HG03108 (cell line): ENCODE data around the gene E2F8.

Experiments
- ATAC-seq: cut with Tn5 transposase; IDR thresholded peaks from one replicate; pipeline ENCODE4 v1.9.1; 2021; ENCODE audit warnings: moderate library complexity; ENCODE audit not compliant: unreplicated experiment

Gene E2F8

DNA sequence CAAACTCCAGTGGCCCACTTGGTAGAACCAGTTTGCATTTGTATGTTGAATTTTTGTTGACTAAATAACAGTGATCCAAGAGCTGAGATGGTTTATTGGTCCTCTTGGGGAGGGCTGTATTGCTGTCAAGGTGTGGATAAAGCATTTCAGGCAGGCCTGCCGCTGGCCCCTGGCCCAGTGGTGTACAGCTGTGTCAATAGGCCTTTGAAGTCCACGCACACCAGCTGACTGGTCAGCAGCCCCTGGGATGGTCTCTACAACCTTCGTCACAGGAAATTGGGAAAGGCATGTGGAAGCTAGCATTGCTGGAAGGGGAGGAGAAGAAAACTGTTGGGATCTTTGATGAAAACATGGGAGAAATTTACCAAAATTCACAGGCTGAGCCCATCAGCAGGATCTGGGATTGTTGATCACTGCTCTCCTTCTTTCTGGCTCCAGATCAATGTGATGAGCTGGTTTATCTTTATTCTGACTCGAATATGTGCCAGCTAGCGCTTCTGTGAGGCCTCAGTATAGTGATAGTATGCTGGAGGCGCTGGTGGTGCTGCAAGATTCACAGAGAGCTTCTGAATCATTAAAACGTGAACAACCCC is 12.5 kb upstream of the E2F8 start:
- ATAC-seq, result no peak

DNA sequence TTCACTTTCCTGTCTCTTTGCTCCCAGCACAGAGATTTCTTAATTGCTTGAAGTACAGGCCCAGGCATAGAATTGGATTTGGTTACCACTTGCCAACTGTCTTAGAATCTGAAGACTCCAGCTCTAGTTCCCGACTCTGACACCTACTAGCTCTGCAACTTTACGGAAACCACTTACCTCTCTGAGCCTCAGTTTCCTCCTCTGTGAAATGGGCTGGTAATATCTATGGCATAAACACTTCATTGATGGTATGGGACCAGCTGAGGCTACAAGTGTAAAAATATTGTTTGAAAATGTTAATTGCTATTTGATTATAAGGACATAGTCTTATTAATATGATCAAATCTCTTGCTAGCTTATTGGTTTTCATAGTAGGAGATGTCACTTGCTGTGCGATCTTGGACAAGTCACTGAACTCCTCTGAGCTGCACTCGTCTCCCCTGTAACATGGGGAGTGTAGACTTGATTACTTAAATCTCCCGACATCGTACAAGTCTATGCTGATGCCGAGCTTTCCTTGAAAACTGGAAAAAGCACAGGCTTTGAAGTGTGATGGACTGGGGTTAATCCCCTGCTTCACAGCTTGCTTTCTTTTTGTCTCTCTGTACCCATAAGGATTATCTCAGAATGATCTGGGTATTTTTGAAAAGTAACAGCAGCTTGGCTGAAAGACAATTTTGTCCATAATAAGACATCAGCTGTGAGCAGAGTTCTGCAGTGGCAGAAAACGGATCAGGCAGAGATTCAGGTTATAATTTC is 11.8 kb upstream of the E2F8 start:
- no peak for ATAC-seq

DNA sequence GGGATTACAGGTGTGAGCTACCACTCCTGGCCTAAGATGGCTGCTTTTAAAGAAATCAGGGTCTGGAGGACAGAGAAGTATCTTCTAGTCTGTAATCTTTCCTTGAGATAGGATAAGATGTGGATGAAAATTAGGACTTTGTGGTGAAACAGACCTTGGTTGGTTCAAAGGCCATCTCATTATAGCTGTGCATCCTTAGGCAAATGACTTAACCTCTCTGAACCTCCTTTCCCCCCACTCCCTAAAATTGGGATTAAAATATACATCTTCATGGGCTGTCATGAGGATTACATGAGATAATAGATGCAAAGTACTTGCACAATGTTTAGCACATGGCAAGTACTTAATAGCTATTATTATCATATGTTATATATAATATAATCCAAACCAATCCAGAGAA is 10.8 kb upstream of the E2F8 start:
- no peak for ATAC-seq

DNA sequence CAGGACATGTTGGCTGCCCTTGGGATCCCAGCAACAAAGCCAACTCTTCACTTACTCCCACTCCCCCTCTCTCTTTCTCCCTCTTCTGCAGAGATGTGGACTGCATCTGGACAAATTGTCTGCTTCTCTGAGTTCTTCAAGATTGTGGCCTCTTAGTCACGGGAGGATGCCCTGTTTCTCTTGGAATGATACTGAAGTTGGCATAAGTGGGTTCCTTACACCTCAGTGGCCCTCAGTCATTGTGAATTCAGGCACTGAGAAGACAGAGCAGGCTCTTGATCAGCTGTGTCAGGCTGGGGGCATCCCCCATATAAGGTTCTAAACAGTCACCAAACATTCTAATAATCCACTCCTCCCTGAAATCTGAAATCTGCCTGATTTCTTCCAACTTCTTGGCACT is 6.1 kb upstream of the E2F8 start:
- no peak for ATAC-seq

DNA sequence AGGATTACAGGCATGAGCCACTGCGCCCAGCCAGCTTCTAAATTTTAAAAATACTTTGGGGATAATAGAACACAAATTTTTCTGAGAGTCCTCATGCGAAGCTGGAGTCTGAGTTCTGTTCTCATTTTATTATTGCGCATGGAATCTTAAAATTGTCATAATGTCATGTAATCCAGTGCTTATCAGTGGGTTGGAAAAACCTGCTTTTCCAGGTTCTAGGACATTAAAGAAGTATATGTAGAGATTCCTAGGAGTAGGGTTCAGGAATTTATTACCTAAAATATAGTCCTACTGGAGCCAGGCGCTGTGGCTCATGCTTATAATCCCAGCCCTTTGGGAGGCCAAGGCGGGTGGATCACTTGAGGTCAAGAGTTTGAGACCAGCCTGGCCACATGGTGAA is 4.6 kb upstream of the E2F8 start:
- ATAC-seq, result no peak

DNA sequence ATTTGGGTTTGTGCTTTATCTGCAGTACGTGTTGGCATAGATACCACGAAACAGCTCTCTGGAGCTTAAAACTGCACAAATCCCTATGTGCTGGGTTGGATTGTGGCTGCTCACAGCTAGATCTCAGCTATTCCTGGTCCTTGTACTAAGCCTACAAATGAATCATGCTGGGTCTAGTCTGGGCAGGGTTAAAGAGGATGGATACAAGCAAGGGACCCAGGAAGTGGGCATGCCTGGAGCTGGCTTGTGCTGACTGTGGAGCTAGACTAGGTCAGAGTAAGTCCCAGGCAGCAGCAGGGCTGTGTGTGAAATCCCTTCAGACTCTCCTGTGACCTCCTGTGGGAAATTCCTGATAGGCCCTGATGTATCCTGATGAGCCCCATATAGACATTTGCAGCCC is 3.9 kb upstream of the E2F8 start:
- no peak for ATAC-seq

DNA sequence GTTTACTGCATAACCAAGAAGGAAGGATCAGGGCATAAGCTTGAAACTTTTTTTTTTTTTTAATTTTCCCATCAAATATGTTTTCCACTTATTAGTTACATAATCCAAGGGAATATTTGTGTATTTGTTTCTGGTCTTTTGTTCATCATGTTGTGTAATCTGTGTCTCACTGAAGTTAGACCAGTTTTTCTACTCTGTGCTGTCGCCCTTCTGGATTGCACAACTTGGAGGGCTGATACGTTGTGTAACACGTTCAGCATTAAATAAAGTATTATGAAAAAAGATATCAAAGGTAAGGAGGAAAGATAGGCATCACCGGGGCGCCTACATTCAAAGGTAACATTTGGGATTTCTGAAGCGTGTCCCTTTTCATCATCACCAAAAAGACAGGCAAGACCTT is 3.3 kb upstream of the E2F8 start:
- ATAC-seq, result no peak

DNA sequence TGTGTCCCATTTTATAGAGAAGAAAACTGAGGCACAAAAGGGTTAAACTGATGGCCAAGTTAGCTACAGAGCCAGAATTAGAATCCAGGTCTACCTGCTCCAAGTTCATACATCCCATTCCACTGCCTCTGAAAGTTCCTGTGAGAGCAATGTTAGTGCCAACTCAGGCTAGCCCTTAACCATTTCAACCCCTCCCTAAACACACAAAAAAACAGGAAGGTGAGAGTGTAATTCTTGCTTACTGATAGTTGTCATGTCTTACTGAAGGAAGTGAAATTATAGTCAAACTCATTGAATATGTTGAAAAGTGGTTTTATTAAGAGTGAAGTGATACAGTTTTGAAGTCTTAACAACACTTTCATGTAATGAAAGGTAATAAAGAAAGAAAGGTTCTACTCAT is 2.9 kb upstream of the E2F8 start:
- no peak for ATAC-seq

DNA sequence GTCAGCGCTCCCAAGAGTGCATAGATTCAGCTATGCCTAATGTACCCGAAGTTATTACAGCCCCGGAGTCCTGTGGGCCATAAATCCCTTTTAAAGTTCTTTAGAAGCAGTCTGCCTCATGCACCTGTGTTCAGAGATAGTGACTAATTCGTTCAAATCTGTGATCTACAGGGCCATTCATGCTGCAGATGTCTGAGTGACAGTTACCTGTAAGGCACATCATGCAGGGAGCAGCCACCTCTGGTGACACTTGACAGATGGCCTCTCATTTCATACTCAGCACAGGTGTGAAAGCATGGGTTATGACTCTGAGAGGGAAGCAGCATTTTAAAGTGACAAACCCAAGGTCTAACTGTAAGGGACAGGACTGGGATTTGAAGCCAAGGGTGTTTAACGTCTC is 2.4 kb upstream of the E2F8 start:
- ATAC-seq, result no peak

DNA sequence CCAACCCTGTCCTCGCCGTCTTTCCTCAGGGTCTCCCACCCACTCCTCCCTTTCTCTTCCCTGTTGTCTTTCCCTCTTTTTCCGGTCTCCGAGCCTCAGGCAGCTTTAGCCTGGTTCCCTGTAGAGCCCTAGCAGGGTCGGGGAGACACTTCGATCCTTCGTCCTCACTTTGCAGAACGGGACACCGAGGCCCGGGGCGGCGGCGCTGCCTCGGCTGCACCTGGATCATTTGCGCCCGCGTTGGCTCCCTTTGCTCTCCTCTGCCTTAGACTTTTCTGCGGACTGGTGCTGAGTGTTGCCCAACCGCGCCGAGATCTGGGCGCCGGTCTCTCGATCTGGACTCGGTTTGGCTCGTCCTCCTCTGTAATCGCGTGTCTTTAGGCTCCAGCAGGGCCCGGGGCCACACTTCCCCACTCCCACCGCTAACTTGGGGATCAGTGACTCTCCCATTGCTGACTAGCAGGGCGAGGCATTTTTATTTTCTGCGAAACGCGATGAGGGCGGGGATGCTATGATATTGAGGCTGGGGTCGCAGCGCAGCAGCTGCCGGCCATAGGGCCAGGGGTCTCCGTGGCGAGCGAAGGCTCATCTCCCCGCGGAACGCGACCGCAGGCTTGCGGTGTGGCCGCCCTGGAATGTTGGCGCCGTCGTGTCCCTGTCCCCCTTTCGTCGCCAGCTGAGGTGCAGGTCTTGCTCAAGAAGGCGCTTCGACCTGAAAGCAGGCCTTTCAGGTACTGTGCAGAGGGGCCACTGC is 1.6 kb upstream of the E2F8 start:
- ATAC-seq, result no peak

DNA sequence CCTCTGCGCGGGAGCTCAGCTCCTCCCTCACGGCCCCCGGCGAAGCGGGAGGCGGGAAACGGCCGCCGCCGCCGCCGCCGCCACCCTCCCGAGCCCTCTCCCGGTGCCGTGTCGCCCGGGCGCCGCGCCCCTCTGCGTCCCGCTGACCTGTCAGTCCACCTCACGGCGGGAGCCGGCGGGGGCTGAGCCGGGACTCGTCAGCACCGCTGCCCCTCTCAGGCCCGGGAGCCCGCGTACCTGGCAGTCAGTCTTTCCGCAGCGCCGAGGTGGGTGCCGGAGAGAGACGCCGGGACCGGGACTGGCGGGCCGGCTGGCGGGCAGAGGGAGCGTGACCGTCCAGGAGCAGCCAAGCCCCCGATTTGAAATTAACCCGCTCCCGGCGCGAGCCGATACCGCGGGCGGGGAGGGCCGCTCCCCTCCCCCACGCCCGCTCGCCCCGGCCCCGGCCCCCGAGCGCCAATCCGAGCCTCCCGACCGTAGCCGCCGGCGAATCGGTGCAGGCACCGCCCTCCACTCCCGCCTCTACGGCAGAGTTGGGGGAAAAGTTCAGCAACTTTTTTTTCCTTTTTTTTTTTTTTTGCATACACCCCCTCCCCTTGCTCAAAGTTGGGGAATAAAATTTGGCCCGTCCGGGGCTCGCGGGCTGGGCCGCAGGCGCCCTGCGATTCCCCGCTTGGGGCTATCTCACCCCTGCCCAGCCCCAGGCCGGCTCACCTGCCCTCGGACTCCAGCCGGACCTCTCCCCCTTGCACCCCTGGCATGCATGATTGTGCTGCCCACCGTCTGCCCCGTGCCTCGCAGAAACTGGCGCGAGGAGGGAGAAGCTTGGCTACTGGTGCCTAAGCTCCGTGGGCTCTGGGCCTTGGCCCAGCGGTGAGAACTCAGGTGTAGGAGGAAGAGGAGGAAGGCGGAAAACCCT is 774 bp upstream of the E2F8 start:
- peak; percentile 27 for ATAC-seq

DNA sequence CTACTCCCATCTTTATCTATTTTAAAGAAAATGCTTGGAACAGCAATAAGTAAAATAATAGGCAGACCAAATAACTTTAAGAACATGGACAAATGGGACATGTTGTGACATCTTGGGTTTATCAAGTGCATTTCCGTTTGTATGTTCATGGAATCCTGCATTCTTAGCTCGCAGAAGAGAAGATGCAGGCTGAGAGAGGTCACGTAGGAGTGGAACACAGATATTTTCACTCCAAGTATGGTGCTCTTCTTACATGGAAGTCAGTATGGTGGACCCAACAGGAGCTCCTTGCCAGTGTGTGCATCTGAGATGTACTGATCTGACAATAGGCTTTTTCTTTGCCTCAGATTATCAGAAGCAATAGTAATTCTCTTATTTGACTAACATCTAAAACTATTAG is 1.7 kb downstream of the E2F8 start:
- no peak for ATAC-seq

DNA sequence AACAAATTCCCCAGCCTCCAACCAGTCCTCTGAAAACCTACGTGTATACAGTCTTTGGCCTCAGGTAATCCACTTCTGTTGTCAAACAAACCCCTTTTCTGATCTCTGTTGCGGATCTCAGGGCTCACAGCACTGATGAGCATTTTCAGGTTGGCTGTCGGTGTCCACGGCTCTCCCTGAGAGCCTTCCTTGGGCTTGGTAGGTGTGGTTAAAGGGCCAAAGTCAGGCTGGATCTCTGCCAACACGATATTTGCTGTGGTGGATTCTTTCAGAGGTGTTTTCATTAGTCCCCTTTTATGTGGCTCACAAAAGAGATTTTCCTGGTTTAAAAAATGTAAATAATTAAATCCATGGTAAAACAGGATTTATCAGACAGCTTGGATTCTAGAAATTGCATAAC is 2.9 kb downstream of the E2F8 start:
- ATAC-seq, result no peak

DNA sequence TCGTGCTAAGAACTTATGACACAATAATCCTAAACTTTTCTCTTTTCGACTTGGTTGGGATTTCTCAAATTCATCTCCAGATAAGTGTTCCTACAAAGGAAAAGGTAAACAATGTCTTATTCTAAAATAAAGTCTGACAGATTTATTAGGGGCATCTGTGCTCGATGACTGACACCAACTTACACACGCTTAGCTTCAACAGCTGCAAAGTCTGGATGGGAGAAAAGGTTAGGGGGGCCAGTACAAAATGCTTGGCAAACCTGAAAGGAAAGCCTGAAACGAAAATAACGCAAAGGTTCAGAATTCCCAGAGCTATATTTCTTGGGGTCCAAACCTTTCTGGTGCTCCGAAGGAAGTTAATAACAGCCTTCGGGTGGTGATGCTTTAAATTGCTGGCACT is 3.4 kb downstream of the E2F8 start:
- ATAC-seq, result no peak

DNA sequence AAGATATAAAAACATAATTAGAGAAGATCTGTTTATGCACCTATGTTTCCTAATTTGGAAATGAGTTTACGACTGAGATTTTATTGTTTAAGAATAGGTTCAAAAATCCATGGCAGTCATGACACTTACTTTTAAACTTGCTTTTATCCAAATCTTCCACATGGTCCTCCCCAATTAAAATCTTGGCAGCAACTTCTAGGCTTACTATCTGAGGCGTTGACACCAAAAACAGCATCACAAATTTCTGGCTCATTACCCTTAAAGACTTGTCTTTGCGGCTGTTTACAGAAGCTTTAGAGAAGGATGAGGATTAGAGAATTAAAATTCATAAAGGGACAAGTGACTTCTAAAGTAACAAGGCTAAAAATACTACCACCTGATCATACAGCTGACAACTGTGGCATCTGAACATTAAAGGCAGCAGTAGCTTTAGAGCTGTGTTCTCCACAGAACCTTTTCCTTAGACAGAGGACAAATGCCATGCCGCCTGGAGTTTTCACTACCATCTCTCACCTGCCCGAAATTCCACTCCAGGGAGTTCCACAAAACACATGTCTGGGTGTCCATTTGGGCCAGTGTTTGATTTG is 6.4 kb downstream of the E2F8 start:
- no peak for ATAC-seq

DNA sequence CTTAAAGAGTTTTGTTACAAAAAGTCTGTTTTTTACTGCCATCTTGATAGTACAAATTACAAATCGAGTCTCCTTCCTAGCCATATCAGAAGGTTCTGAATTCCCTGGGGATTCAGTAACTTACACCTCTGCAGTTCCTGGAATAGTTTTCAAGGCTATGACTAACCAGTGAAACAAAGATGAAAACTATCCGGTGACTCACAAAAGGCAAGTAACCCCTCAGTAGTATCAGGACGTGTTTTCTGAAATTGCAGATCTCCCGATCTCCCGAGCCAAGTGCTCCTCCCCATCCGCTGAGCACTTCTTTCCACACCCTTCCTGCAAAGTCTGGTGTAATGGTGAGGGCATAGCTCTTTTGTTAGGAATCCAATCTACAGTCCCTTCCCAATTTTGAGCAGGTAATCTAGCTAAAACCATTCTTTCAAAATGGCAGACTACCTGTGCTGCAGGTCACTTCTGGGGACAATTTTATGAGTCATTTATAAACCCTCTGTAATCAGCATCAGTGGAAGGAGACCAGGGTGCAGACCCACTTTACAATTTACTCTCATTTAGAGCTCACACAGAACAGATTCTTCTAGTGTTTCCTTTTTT is 7.7 kb downstream of the E2F8 start:
- no peak for ATAC-seq

DNA sequence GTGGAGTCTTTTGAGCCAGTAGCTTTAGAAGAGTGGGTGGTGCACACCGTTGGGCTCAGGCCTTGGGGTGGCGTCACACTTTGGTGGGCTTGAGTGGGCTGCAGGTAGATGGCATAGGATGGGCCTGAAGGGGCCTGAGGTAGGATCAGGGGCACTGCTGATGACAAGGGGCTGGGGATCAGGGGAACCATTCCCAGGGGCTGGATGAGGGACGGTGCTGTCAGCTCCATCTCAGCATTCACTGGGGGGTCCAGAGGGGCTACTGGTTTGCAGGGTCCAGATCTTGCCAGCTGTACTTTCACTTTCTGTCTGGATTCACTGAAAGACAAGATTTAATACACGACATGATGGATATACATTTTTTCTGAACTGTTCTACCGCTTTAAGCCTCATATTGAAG is 11.1 kb downstream of the E2F8 start:
- no peak for ATAC-seq

DNA sequence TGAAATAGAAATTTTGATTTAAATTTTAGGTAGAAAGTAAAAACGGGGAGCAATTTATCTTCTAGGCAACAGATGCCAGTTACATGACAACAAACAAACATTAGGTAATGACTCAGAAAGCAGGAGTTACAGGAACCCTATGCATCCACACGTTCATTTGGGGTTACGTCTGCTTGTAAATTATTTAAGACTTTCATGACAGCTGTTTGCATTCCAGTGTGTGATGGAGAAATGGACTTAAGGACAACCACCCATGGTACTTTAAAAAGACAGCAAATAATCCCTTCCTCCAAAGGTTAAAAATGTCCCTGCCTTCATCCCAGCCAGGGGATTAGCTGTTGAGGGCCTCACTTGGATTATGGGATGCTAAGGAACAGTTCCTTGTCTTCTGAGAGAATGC is 11.8 kb downstream of the E2F8 start:
- ATAC-seq, result no peak

DNA sequence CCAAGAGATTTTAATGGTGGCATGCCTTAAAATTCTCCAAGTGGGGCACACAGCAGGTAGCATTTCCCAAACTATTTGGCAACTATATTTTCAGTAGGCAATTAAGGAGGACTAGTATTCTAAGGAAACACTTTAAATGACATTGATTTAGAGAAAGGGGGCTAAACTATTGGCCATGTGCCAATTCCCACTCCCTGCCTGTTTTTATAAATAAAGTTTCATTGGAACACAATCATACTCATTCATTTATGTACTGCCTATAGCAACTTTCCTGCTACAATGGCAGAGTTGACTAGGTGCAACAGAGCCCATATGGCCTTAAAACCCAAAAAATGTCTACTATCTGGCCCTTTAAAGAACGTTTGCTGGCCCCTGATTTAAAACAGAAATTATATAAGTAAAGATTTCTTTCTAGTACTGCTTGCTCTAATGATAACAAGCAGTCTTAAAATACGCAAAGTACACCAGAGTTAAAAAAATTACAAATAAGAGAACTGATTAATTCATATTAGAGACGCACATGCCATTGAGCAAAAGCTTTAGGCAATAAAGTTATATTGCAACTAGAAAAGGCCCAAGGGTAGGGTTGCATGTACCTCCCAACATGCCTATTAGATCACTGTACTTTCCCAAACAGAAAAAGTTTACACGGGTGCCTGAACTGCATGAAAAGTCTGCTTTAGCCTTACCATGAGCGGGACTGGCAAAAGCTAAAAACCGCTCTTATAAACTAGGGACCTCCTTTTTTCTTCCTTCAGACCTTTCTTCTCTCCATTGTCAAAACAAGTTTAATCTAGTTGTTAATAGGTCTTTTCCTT is 14.2 kb downstream of the E2F8 start:
- no peak for ATAC-seq

DNA sequence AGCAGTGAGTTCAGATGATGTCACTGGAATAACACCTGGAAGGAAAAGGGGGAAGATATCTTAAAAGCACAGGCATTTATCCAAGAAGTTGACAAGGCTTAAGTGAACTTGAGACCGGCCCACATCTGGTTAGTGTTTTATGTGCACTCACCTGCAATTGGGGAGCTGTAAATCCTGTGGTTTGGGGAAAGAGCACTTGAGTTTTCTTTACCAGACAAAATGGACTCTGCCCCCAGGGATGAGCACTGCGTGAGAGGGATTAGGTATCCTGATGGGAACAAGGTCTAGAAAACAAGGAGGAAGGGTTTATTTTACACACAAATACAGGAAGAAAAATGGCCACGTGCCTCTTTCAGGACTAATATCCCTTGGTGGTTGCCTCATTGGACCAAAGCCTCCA is 15.2 kb downstream of the E2F8 start:
- no peak for ATAC-seq
